GM10266 (cell line): ENCODE results near the gene PYGB.

Experiments
- DNase-seq: peaks from one replicate; pipeline ENCODE4 v3.0.0; 2012; ENCODE audit errors: extremely low spot score
- TF ChIP-seq, protein P1 (sequence below): IDR thresholded peaks from 2 replicates; pipeline ENCODE4 v1.5.1; 2012; ENCODE audit warnings: mild to moderate bottlenecking, low read depth; ENCODE audit not compliant: control insufficient read depth, insufficient read depth; ENCODE audit errors: missing control alignments

PYGB gene

DNA sequence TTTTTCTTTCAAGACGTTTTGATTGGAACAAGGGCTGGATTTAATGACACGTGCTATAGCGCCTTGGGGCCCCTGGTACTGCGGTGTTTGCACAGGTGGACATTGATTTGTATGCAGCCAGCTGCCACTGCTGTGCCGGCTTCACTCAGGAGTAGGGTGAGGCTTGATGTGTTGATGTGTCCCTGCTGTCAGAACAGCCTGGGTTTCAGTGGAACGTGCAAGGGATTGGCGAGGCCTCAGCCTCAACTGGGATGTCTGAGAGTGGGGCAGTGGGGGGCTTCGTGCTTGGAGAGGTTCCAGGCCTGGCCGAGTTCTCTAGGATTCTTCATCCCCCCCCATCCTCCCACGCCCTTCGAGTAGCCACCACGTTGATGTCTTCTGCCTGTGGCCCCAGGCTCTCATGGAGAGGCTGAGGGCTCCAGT, 23.0 kb downstream of the PYGB start:
- TF ChIP-seq, protein P1, sequence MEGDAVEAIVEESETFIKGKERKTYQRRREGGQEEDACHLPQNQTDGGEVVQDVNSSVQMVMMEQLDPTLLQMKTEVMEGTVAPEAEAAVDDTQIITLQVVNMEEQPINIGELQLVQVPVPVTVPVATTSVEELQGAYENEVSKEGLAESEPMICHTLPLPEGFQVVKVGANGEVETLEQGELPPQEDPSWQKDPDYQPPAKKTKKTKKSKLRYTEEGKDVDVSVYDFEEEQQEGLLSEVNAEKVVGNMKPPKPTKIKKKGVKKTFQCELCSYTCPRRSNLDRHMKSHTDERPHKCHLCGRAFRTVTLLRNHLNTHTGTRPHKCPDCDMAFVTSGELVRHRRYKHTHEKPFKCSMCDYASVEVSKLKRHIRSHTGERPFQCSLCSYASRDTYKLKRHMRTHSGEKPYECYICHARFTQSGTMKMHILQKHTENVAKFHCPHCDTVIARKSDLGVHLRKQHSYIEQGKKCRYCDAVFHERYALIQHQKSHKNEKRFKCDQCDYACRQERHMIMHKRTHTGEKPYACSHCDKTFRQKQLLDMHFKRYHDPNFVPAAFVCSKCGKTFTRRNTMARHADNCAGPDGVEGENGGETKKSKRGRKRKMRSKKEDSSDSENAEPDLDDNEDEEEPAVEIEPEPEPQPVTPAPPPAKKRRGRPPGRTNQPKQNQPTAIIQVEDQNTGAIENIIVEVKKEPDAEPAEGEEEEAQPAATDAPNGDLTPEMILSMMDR = no peak
- no peak for DNase-seq

GRCh38 chr20:25271486-25272222, 23.8 kb downstream of the PYGB start:
- DNase-seq = no peak
- TF ChIP-seq, protein P1 = no peak

DNA sequence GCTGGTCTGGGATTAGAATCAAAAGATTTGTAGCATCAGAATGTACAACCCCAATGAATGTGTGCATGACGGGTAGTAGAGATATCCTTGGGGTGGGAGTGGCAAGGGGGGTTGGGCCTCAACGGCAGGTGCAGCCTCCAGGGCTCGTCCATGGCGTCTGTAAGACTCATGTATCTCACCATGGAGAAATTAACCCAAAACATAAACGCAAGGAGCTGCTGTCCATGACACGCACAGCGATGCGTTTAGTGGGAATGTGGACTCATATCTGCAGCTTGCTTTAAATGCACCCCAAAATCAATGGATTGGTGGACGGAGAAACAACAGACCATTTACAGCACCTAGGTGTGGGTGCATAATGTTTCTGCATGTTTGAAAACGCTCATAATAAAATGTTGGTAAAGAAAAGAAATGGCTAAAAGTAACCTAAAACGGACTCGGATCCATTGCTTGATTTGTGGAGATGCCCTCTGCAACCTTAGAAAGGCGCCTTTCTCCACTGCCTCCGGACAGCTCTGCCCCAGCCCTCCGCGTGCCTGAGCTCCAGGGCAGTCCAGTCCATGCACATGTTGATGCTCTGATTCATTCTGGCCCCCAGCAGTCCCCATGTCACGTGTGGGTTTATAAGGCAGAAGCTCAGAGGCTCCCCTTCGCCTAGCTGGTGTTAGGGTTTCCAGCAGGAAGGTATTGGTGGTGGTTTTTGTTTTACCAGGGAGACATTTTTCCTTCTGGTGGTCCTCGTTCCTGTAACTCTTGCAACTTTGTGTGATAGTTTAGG, 24.5 kb downstream of the PYGB start:
- no peak for DNase-seq
- TF ChIP-seq, protein P1 = no peak

DNA sequence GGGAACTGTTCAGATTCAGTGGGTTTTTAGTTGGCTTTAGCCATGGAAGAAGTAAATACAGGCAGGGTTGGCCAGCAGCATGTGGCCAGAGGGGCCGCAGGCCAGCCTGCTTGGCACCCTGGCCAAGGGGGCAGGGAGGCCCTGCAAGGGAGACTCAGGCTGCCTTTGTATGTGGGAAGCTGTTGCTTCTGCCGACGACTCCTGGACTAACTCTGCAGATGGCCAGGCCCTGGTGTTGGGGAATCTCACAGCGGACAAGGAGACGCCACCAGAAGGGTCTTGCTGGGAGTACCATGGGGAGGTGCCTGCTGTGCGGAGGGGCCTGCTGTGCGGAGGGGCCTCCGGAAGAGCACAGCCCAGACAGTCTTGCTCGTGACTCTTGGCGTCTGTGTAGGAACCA, 25.2 kb downstream of the PYGB start:
- DNase-seq = no peak
- TF ChIP-seq, protein P1 = no peak

- TF ChIP-seq, protein P1 = no peak
- DNase-seq = no peak
Observed at GRCh38 chr20:25273541-25274358, 25.9 kb downstream of the PYGB start.

- no peak for DNase-seq
- TF ChIP-seq, protein P1 = no peak
Observed at GRCh38 chr20:25274481-25274880, 26.6 kb downstream of the PYGB start.
